ENCODE measurements around the gene TMEM165. TPM values are rescaled to one million over a fixed set of nuclear protein-coding genes. Genes with fewer than 3 reads are reported as not detected.

TMEM165 gene
- 135 and 175 TPM in 2 replicates for total RNA-seq

GRCh38 chr4:55395529-55396307, at the start of gene TMEM165:
TMEM165 (plus strand) TSS chr4:55395957; CDS start chr4:55396190, 233 bp downstream.

GRCh38 chr4:55345980-55346850, 49.5 kb upstream of the TMEM165 start, which contains the start of gene SRD5A3:
SRD5A3 (plus strand) TSS chr4:55346242; CDS start chr4:55346337, 95 bp downstream.

Other genes starting within 250 kb of the TMEM165 start
- gene SRD5A3, start 49.7 kb upstream of the TMEM165 start, total RNA-seq = 8.8 and 15.0 TPM in 2 replicates
- 8.9 and 12.5 TPM in 2 replicates for gene CLOCK, start 151.0 kb downstream of the TMEM165 start, total RNA-seq
- not detected in 2 replicates for gene PDCL2, start 196.3 kb downstream of the TMEM165 start, total RNA-seq
- not detected in 2 replicates for gene NMU, start 240.3 kb downstream of the TMEM165 start, total RNA-seq

Data from pericardium fibroblast (primary cell).